HG02623 (cell line): Measurements from ENCODE around the gene STAT5B.
"Not testable (repeated sequence)": the region's sequence is repeated elsewhere in the genome, so short reads cannot be mapped to it uniquely, and the experiment has no call there.

Source experiments
- ATAC-seq: cut with Tn5 transposase; IDR thresholded peaks from one replicate; pipeline ENCODE4 v1.9.1; 2021; ENCODE audit warnings: moderate library complexity; ENCODE audit not compliant: unreplicated experiment

The STAT5B gene

DNA sequence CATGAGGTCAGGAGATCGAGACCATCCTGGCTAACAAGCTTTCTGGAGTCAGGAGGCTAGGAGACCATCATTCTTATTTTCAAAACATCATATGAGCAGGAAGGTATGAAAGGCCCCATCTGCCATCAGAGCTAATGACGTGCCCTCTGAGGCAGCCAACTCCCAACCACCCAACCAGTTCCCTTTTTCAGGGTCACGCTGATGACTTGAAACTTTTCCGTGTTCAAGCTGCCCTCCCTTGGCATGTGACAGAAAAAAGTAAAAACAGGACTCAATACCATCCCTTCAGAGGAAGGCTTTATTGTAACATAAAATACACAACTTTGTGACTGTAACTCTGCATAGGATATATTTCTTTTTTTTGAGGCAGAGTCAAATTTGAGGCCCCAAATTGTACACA lies 77.3 kb downstream of the STAT5B start:
- no peak for ATAC-seq

GRCh38 chr17:42197564-42198156 lies 78.5 kb downstream of the STAT5B start:
- ATAC-seq, result no peak

DNA sequence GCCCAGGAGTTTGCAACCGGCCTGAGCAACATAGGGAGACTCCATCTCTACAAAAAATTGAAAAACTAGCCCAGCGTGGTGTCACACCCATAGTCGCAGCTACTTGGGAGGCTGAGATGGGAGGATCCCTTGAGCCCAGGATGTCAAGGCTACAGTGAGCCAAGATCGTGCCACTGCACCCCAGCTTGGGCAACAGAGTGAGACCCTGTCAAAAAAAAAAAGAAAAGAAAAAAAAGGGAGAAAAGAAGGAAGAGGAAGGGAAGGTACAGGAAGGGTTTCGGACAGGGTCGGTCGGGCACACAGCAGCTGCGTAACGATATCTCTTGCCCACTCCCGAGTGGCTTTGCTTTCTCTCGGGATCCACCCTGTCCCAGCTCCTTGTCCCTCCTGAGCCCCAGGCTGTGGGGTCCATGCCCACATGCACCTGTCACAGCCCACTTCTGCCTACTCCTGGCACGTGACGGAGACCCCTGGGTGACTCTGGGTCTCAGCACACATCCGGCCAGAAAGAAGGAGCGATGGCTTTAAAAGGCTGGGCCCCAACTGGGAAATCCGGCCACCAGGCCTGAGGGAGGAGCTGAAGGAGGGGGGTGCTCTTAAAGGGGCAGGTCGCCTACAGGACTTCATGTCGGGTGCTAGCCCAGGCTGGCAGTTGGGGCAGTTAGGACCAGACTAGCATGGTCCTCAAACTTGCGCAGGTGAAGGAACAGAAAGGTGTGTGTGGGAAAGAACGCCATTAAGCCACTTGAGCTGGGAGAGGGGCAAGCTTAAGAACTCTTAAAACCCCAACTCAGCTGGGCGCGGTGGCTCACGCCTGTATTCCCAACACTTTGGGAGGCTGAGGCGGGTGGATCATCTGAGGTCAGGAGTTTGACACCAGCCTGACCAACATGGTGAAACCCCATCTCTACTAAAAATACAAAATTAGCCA lies 82.0 kb downstream of the STAT5B start, which contains the start of gene GHDC:
Gene GHDC (minus strand): TSS at position 526 of the 931 bp plus-strand sequence. CDS start 913 bp downstream, outside the sequence.
- ATAC-seq, result peak; percentile 86

DNA sequence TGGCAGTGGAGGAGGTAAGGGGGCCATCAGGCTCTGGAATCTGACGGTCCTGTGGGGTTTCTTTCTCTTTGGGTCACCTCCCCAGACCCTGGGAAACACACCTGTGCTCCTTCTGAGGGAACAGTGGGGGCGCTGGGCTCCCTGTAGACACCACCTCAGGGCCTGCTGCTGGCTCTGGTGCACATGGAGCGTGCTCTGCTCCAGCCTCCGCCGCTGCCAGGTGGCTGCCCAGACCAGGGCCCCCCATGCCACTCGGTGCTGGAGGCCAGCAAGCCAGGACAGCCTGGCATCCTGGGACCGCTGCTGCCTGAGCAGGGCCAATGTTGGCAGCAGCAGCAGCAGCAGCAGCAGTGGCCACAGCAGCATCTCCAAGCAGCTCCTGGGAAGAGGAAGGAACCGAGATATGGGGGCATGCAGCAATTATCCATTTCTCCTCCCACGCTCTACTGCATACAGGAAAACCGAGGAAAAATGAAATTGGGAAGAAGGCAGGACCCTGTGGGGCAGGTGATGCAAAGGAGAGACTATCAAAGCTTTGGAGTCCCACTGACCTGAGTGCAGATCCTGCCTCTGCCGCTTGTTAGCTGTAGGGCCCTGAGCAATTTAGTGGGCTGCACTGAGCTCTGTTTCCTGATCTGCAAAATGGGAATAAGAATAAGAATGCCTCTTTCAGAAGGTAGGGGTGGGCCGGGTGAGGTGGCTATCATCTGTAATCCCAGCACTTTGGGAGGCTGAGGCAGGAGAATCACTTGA lies 82.8 kb downstream of the STAT5B start:
- no peak for ATAC-seq

GRCh38 chr17:42192189-42193126 lies 83.7 kb downstream of the STAT5B start:
- no peak for ATAC-seq

GRCh38 chr17:42191275-42191608 lies 84.9 kb downstream of the STAT5B start:
- ATAC-seq, result no peak

DNA sequence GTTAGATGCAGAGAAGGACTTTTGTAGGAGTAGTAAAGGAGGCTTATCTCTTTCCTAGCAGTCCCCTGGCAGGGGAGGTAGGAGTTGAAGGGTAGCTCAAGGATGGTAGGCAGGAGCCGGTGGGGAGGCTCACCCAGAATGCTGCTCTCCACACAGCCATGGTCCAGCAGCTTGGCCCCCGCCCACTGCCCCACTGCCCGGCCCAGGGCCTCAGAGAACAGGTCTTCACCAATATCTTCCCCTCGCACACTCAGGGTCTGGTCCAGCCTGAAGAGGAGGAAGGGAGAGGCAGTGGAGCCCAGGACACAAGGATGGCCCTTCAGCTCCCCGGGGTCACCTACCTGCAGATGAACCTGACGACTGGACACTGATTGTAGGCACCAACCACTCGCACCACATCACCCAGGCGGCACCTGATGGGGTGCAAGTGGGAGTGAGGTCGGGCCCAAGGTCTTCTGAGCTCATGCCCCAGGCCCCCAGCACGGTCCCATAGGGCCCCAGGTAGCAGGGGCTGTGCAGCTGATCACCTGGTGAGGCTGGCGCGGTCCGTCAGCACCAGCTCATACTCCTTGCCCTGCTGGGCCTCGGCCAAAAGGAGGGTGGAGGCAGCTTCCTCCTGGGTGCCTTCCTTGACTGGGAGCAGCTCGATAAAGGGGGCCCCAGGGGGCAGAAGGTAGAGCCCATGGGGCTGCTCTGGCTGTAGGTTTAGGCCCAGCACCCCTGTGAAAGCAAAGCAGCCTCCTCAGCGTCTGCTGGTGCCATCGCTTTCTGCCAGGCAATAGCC lies 85.5 kb downstream of the STAT5B start:
- ATAC-seq, result no peak

GRCh38 chr17:42189651-42189965 lies 86.6 kb downstream of the STAT5B start:
- ATAC-seq, result no peak

DNA sequence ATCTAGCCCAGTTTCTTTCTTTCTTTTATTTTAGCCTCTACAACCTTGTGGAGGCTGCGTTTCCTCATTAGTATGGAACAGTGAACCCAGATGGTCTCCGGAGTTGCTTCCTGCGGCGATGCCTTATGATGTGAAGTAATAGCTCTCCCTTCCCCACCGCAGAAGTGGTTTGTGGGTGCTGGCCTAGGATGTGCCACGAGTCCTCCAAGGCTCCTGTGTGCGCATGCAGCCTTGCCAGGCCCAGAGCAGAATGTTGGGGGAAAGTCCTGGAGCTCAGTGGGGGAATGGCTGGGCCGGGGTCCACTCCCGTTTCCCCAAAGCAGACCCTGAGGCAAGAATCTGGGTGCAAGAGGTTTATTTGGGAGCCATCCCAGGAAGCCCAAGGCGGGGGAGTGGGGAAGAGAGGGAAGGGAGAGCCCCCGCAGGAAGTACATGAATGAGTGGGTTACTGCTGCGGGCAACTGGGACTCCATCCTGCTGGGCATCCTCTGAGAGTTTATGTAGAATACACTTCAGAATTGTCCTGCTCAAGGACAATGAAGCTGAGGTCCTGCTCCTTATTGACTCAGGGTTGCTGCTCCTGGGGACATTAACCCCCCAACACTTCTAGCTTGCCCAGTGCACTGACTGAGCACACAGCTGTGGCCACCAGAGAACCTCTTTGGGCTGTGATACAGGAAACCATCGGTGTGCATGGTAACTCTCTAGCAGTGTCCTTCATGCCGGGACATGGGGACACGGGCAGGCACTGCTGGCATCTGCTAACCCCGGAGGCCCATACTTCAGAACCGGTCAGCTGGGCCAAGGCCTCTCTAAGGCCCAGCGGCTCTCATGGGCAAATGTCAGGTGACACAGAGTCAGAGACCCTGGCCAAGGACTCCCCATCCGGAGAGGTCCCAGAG lies 87.2 kb downstream of the STAT5B start:
- ATAC-seq, result no peak

DNA sequence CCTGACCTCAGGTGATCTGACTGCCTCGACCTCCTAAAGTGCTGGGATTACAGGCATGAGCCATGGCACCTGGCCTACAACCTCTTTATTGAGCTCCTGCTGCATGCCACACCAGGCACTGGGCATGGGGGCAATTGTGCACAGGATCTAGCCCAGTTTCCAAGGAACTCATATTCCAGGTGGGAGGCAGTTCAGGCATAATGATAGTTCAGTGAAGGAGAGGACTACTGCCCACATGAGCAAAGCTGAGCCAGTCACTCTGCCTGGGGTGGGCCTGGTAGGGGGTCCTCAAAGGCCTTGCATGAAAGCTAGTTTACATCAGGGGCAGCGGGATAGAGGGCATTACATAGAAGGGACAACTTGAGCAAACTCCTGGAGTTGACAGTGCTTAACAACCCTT lies 88.4 kb downstream of the STAT5B start:
- ATAC-seq, result no peak

- ATAC-seq, result not testable (repeated sequence)
Observed at GRCh38 chr17:42186191-42186590, 90.0 kb downstream of the STAT5B start.

DNA sequence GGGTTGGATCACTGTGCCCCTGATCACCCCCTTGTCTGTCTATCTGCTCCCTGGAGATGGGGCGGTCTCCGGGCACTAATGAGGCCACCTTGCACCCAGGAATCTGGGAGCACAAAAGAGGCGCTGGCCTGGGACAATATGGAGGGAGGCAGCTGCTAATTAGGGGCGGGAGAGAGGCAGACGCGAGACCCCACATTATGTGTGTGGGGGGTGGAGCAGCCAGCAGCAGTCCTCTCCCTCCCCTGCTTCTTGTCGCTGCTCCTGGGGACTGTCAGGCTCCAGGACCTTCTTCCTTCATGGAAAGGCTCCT lies 90.6 kb downstream of the STAT5B start:
- ATAC-seq, result no peak

GRCh38 chr17:42184713-42185620 lies 91.2 kb downstream of the STAT5B start, which contains the start of gene HCRT:
Gene HCRT, minus strand, starts transcription at chr17:42185452. Its CDS starts 87 bp downstream, at chr17:42185365.
- no peak for ATAC-seq

DNA sequence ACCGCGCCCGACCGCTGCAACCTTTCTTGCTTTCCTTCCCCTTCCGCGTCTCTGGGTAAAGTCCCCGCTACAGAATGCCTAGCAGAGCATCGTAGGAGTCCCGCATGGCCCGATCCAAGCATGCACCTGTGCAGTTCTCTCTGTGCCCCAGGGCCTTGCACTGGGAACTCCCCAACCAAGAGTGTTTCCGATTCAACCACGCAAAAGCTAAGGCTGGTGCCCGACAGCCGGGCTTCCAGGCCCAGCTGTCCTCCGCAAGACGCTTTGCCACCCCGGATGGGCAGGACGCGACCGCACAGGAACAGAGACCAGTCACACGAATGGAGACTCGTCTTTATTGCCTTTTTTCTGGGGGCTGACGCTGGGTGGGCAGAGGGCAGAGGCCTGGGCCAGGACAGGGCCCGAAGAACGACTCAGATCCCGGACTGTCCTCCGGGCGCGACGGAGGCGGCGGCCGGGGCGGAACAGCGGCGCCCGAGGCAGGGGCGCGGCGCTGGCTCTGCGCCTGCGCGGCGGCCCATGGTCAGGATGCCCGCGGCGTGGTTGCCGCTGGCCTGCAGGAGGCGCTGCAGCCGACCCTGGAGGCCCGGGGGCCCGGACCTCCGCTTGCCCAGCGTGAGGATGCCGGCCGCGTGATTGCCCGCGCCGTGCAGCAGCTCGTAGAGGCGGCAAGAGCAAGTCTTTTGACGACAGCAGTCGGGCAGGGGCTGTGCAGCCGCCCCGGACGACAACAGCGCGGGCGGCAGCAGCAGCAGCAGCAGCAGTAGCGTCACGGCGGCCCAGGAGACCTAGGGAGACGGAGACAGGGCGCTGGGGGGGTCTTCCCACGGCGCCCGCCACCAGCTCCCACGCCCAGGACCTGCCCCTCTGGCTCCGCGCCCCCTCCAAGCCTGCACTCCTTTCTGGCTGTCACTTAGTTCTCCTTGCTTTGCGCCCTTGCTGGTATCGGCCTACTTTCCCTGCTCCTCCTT lies 92.2 kb downstream of the STAT5B start:
- peak; percentile 60 for ATAC-seq

- no peak for ATAC-seq
Observed at GRCh38 chr17:42182927-42183734, 93.1 kb downstream of the STAT5B start.

DNA sequence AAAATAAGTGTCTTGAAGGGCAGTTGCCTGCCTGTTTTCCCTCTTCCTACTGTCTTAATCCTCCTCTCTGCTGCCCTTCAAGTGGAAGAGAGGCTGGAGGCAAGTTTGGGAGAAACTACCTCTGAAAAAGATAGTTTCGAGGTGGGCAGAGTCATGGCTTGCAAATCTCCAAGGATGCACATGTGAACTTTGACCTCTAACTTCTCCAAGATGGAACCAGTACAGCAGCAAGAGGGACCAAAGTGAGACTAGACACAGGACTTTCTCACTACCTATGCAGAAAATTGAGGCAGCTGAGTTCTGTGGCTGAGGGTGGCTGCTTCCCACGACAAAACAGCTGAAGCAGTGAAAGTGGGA lies 94.4 kb downstream of the STAT5B start:
- no peak for ATAC-seq
